Measurements from ENCODE around the gene CTXND2.

CTXND2 gene

GRCh38 chr1:150888727-150889126, 1.8 kb downstream of the CTXND2 start:
- no peak overlapping the region for H2BK5ac ChIP-seq (ENCODE audit: low read depth, low read length, poor library complexity)
- H2AFZ ChIP-seq (ENCODE audit: insufficient read depth, low read length, poor library complexity), result no peak overlapping the region
- H3K4me1 ChIP-seq (ENCODE audit: control insufficient read depth in 1 of 2, insufficient read depth in 2 of 2, low read length in 2 of 2), result peaks cover 0 to 2% of the 10 kb centered on the region in 2 experiments
- H3K9ac ChIP-seq (ENCODE audit: low read length), result no peak overlapping the region
- no peak overlapping the region for H3K4me2 ChIP-seq (ENCODE audit: low read length)
- H3K27me3 ChIP-seq (ENCODE audit: insufficient read depth, low read length), result no peaks in the 10 kb centered on the region
- H3K23ac ChIP-seq (ENCODE audit: low read length), result no peak overlapping the region
- no peaks in the 10 kb centered on the region for H3K79me1 ChIP-seq (ENCODE audit: low read length)
- no peak overlapping the region for H2AK5ac ChIP-seq (ENCODE audit: low read length)
- H2BK12ac ChIP-seq (ENCODE audit: low read length), result no peak overlapping the region
- H3K18ac ChIP-seq (ENCODE audit: low read length), result no peak overlapping the region
- H4K12ac ChIP-seq (ENCODE audit: low read depth, low read length), result no peak overlapping the region
- no peak overlapping the region for H3K4me3 ChIP-seq (ENCODE audit: low read depth, low read length)
- no peak overlapping the region for H4K8ac ChIP-seq (ENCODE audit: low read depth, low read length)
- no peak overlapping the region for H3K27ac ChIP-seq (ENCODE audit: low read depth, low read length)
- no peak overlapping the region for H3K4ac ChIP-seq (ENCODE audit: low read depth, low read length)
- no peak overlapping the region for H2BK120ac ChIP-seq (ENCODE audit: insufficient read depth, low read length, poor library complexity)
- H3K36me3 ChIP-seq (ENCODE audit: control insufficient read depth in 1 of 2, insufficient read depth in 2 of 2, low read length in 2 of 2), result no peaks in the 10 kb centered on the region
- H4K91ac ChIP-seq (ENCODE audit: low read depth, low read length), result no peak overlapping the region
- H3K14ac ChIP-seq (ENCODE audit: low read length), result no peak overlapping the region
- no CpG with 5 or more reads among the region's 8 CpGs for WGBS (ENCODE audit: extremely low coverage, insufficient coverage, insufficient read length)
- DNase-seq, result no peak
- H3K79me2 ChIP-seq (ENCODE audit: control insufficient read depth, insufficient read depth, low read length, poor library complexity), result no peaks in the 10 kb centered on the region
- H3K9me3 ChIP-seq (ENCODE audit: insufficient read depth, low read depth, low read length), result no peaks in the 10 kb centered on the region

DNA sequence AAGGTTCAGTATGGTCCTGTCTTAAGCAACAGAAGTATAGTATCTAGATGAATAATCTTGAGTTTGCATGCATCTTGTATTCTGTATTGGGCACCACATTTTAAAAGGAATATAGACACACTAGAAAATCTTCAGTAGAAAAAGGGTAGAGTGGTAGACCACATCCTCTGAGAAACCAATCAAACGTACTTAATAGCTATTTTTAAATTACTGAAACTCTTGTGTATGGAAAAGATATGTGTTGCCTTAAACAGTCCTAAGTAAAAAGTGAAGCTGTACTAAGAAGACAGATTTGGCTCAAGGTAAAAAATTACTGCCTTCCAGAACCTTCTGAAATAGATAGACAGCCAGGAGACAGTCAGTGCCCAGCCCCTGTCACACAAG, 3.1 kb downstream of the CTXND2 start:
- no peak overlapping the region for H2BK120ac ChIP-seq (ENCODE audit: insufficient read depth, low read length, poor library complexity)
- H3K4me1 ChIP-seq (ENCODE audit: control insufficient read depth in 1 of 2, insufficient read depth in 2 of 2, low read length in 2 of 2), result peaks cover 0 to 2% of the 10 kb centered on the region in 2 experiments
- H3K18ac ChIP-seq (ENCODE audit: low read length), result no peak overlapping the region

GRCh38 chr1:150893336-150893913, 6.5 kb downstream of the CTXND2 start:
- Histone ChIP-seq H3K79me1 (ENCODE audit: low read length) (no peaks in the 10 kb centered on the region), H3K79me2 (ENCODE audit: control insufficient read depth, insufficient read depth, low read length, poor library complexity) (no peaks in the 10 kb centered on the region), H3K27me3 (ENCODE audit: insufficient read depth, low read length) (no peaks in the 10 kb centered on the region), H3K4me3 (ENCODE audit: low read depth, low read length) (no peak overlapping the region), H2BK120ac (ENCODE audit: insufficient read depth, low read length, poor library complexity) (no peak overlapping the region), H3K9ac (ENCODE audit: low read length) (no peak overlapping the region), H2BK5ac (ENCODE audit: low read depth, low read length, poor library complexity) (no peak overlapping the region), H3K4ac (ENCODE audit: low read depth, low read length) (no peak overlapping the region), H4K12ac (ENCODE audit: low read depth, low read length) (no peak overlapping the region), H3K9me3 (ENCODE audit: insufficient read depth, low read depth, low read length) (no peaks in the 10 kb centered on the region), H2BK12ac (ENCODE audit: low read length) (no peak overlapping the region), H3K23ac (ENCODE audit: low read length) (no peak overlapping the region), H3K4me2 (ENCODE audit: low read length) (no peak overlapping the region), H3K14ac (ENCODE audit: low read length) (no peak overlapping the region), H3K18ac (ENCODE audit: low read length) (no peak overlapping the region), H3K27ac (ENCODE audit: low read depth, low read length) (no peak overlapping the region), H4K91ac (ENCODE audit: low read depth, low read length) (no peak overlapping the region), H2AK5ac (ENCODE audit: low read length) (no peak overlapping the region), H3K36me3 (ENCODE audit: control insufficient read depth in 1 of 2, insufficient read depth in 2 of 2, low read length in 2 of 2) (no peaks in the 10 kb centered on the region), H3K4me1 (ENCODE audit: control insufficient read depth in 1 of 2, insufficient read depth in 2 of 2, low read length in 2 of 2) (no peaks in the 10 kb centered on the region), H2AFZ (ENCODE audit: insufficient read depth, low read length, poor library complexity) (no peak overlapping the region), H4K8ac (ENCODE audit: low read depth, low read length) (no peak overlapping the region)
- no CpG with 5 or more reads among the region's 3 CpGs for WGBS (ENCODE audit: extremely low coverage, insufficient coverage, insufficient read length)
- peak; percentile 63 to 75 for DNase-seq

More for the DNA sequence above, 3.1 kb downstream of the CTXND2 start:
- H3K23ac ChIP-seq (ENCODE audit: low read length), result no peak overlapping the region
- WGBS (ENCODE audit: extremely low coverage, insufficient coverage, insufficient read length), result no CpG with 5 or more reads among the region's 1 CpG
- H4K12ac ChIP-seq (ENCODE audit: low read depth, low read length), result no peak overlapping the region
- H2AFZ ChIP-seq (ENCODE audit: insufficient read depth, low read length, poor library complexity), result no peak overlapping the region
- no peaks in the 10 kb centered on the region for H3K9me3 ChIP-seq (ENCODE audit: insufficient read depth, low read depth, low read length)
- no peaks in the 10 kb centered on the region for H3K36me3 ChIP-seq (ENCODE audit: control insufficient read depth in 1 of 2, insufficient read depth in 2 of 2, low read length in 2 of 2)
- no peaks in the 10 kb centered on the region for H3K79me2 ChIP-seq (ENCODE audit: control insufficient read depth, insufficient read depth, low read length, poor library complexity)
- no peaks in the 10 kb centered on the region for H3K79me1 ChIP-seq (ENCODE audit: low read length)
- no peak overlapping the region for H3K4me3 ChIP-seq (ENCODE audit: low read depth, low read length)
- H2BK12ac ChIP-seq (ENCODE audit: low read length), result no peak overlapping the region
- no peak overlapping the region for H3K4me2 ChIP-seq (ENCODE audit: low read length)
- no peak for DNase-seq
- no peak overlapping the region for H3K9ac ChIP-seq (ENCODE audit: low read length)
- H2BK5ac ChIP-seq (ENCODE audit: low read depth, low read length, poor library complexity), result no peak overlapping the region
- no peak overlapping the region for H3K27ac ChIP-seq (ENCODE audit: low read depth, low read length)
- H3K14ac ChIP-seq (ENCODE audit: low read length), result no peak overlapping the region
- no peak overlapping the region for H3K4ac ChIP-seq (ENCODE audit: low read depth, low read length)
- no peaks in the 10 kb centered on the region for H3K27me3 ChIP-seq (ENCODE audit: insufficient read depth, low read length)
- H4K91ac ChIP-seq (ENCODE audit: low read depth, low read length), result no peak overlapping the region
- no peak overlapping the region for H4K8ac ChIP-seq (ENCODE audit: low read depth, low read length)
- no peak overlapping the region for H2AK5ac ChIP-seq (ENCODE audit: low read length)

DNA sequence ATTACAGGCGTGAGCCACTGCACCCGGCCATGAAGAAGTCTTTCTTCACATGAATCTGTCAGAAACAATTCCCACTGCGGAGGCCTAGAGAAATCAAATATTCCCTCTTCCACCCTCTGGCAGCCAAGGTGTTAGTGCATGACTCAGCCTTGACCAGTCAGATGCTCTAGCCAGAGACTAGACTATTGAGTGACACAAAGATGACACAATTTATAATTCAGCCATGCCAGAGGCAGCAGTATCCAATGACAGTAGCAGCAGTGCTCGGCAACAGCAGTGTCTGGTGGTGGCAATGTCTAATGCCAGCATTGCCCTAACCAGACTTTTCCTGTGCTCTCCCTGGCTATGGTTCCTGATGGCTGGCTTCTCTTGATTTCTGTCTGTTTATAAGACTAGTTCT, 8.7 kb downstream of the CTXND2 start:
- Histone ChIP-seq H3K79me2 (ENCODE audit: control insufficient read depth, insufficient read depth, low read length, poor library complexity) (no peaks in the 10 kb centered on the region), H2AFZ (ENCODE audit: insufficient read depth, low read length, poor library complexity) (peak overlapping the region; percentile 25), H3K4me3 (ENCODE audit: low read depth, low read length) (no peak overlapping the region), H3K27me3 (ENCODE audit: insufficient read depth, low read length) (no peaks in the 10 kb centered on the region), H3K18ac (ENCODE audit: low read length) (no peak overlapping the region), H2AK5ac (ENCODE audit: low read length) (no peak overlapping the region), H3K9ac (ENCODE audit: low read length) (no peak overlapping the region), H3K36me3 (ENCODE audit: control insufficient read depth in 1 of 2, insufficient read depth in 2 of 2, low read length in 2 of 2) (no peaks in the 10 kb centered on the region), H2BK5ac (ENCODE audit: low read depth, low read length, poor library complexity) (no peak overlapping the region), H3K23ac (ENCODE audit: low read length) (no peak overlapping the region), H3K4ac (ENCODE audit: low read depth, low read length) (no peak overlapping the region), H3K9me3 (ENCODE audit: insufficient read depth, low read depth, low read length) (no peaks in the 10 kb centered on the region), H2BK12ac (ENCODE audit: low read length) (no peak overlapping the region), H4K12ac (ENCODE audit: low read depth, low read length) (no peak overlapping the region), H2BK120ac (ENCODE audit: insufficient read depth, low read length, poor library complexity) (no peak overlapping the region), H3K79me1 (ENCODE audit: low read length) (no peaks in the 10 kb centered on the region), H3K27ac (ENCODE audit: low read depth, low read length) (no peak overlapping the region), H3K14ac (ENCODE audit: low read length) (no peak overlapping the region), H4K91ac (ENCODE audit: low read depth, low read length) (no peak overlapping the region), H4K8ac (ENCODE audit: low read depth, low read length) (no peak overlapping the region), H3K4me1 (ENCODE audit: control insufficient read depth in 1 of 2, insufficient read depth in 2 of 2, low read length in 2 of 2) (no peaks in the 10 kb centered on the region), H3K4me2 (ENCODE audit: low read length) (no peak overlapping the region)
- peak; percentile 70 to 75 for DNase-seq
- no CpG with 5 or more reads among the region's 4 CpGs for WGBS (ENCODE audit: extremely low coverage, insufficient coverage, insufficient read length)
